H1 (cell line): ENCODE measurements around the gene STRIP2. TPM values are rescaled to one million over a fixed set of nuclear protein-coding genes. Genes with fewer than 3 reads are reported as not detected.

Source experiments
- CTCF ChIA-PET: fragments of 300-600 bp; sonication (Branson Sonifier 250); formaldehyde crosslinking; loops from one replicate; lab custom pipeline; 2021; ENCODE audit not compliant: partially characterized antibody; lab: Charles Lee
- POLR2A ChIA-PET: fragments of 300-600 bp; sonication (Branson Sonifier 250); formaldehyde crosslinking; loops from one replicate; lab custom pipeline; 2021; ENCODE audit warnings: inconsistent platforms; ENCODE audit not compliant: partially characterized antibody; lab: Charles Lee
- DNase-seq, 2 experiments: peaks; one replicate each; pipeline versions ENCODE4 v3.0.0 to v3.0.0-alpha.2; 2010 to 2022; ENCODE audit warnings: low spot score in 2 of 2, low read depth in 1 of 2, mixed read lengths in 1 of 2
- FAIRE-seq: peaks from 2 replicates; lab custom pipeline; 2011; peaks lifted over from hg19 to GRCh38; lab: Jason Lieb, UNC
- H2AFZ ChIP-seq: 2 replicates; pipeline ENCODE4 v1.8.1; 2012; ENCODE audit warnings: low read length, inconsistent platforms
- H2AK5ac ChIP-seq: 2 replicates; pipeline ENCODE4 v1.6.1; 2013; ENCODE audit warnings: low read depth, low read length
- H2BK120ac ChIP-seq: replicated peaks from 2 replicates; pipeline ENCODE3; 2013; ENCODE audit warnings: low read depth, low read length, inconsistent platforms
- H2BK12ac ChIP-seq: 2 replicates; pipeline ENCODE4 v1.6.1; 2013; ENCODE audit warnings: low read depth, low read length
- H2BK15ac ChIP-seq: 2 replicates; pipeline ENCODE4 v1.6.1; 2013; ENCODE audit warnings: low read length
- H2BK20ac ChIP-seq: 2 replicates; pipeline ENCODE4 v1.6.1; 2013; ENCODE audit warnings: low read length
- H2BK5ac ChIP-seq: 2 replicates; pipeline ENCODE4 v1.6.1; 2013; ENCODE audit warnings: low read depth, low read length
- H3K14ac ChIP-seq: 2 replicates; pipeline ENCODE4 v1.6.1; 2013; ENCODE audit warnings: inconsistent platforms; ENCODE audit not compliant: insufficient read length
- H3K18ac ChIP-seq: 2 replicates; pipeline ENCODE4 v1.6.1; 2013; ENCODE audit warnings: low read length; ENCODE audit errors: extremely low read depth
- H3K23ac ChIP-seq: 2 replicates; pipeline ENCODE4 v1.6.1; 2013; ENCODE audit warnings: inconsistent platforms; ENCODE audit not compliant: insufficient read length
- H3K23me2 ChIP-seq: 2 replicates; pipeline ENCODE4 v1.6.1; 2013; ENCODE audit warnings: low read depth, low read length
- H3K27ac ChIP-seq: 2 replicates; pipeline ENCODE4 v1.6.1; 2011; ENCODE audit warnings: low read depth, low read length, inconsistent platforms
- H3K27me3 ChIP-seq, 4 experiments: replicated peaks in 1 of 4; 1 replicate in 1 of 4; 2 replicates in 3 of 4; pipeline versions ENCODE4 v1.6.1 to v1.8.1; 2011 to 2013; ENCODE audit warnings: low read length in 3 of 4, mild to moderate bottlenecking in 3 of 4, inconsistent platforms in 2 of 4, mixed read lengths in 2 of 4, moderate library complexity in 1 of 4; ENCODE audit not compliant: control insufficient read depth in 3 of 4, insufficient read depth in 3 of 4; ENCODE audit errors: extremely low read depth in 1 of 4
- H3K36me3 ChIP-seq, 4 experiments: 2 replicates each; pipeline versions ENCODE4 v1.6.1 to v1.8.1; 2011 to 2013; ENCODE audit warnings: mild to moderate bottlenecking in 4 of 4, low read length in 3 of 4, moderate library complexity in 2 of 4, control low read depth in 1 of 4, inconsistent platforms in 1 of 4; ENCODE audit not compliant: insufficient read depth in 4 of 4, control insufficient read depth in 2 of 4
- H3K4ac ChIP-seq: replicated peaks from 2 replicates; pipeline ENCODE3; 2013; ENCODE audit warnings: low read length, low read depth, mixed read lengths, inconsistent platforms; ENCODE audit not compliant: insufficient read length
- H3K4me1 ChIP-seq, 4 experiments: replicated peaks in 1 of 4; 1 replicate in 1 of 4; 2 replicates in 3 of 4; pipeline versions ENCODE4 v1.6.1 to v1.8.1; 2011 to 2013; ENCODE audit warnings: low read length in 3 of 4, inconsistent platforms in 2 of 4, mixed read lengths in 1 of 4; ENCODE audit not compliant: insufficient read depth in 4 of 4, control insufficient read depth in 3 of 4
- H3K4me2 ChIP-seq, 2 experiments: 2 replicates each; pipeline versions ENCODE4 v1.6.1 to v1.8.1; 2011 to 2013; ENCODE audit warnings: low read depth in 2 of 2, low read length in 2 of 2, control low read depth in 1 of 2, inconsistent platforms in 1 of 2, mild to moderate bottlenecking in 1 of 2; ENCODE audit not compliant: insufficient read depth in 1 of 2
- H3K4me3 ChIP-seq, 4 experiments: fragments of 200-600, 300-600 bp in 1 of 4; sonication (generic), shearing (Covaris generic), sonication (Bioruptor Twin) in 1 of 4; 2 replicates each; pipeline versions ENCODE4 v1.5.1 to v1.8.1; 2011 to 2016; ENCODE audit warnings: low read length in 4 of 4, low read depth in 3 of 4, control low read depth in 2 of 4, inconsistent platforms in 2 of 4, mild to moderate bottlenecking in 2 of 4, mixed read lengths in 1 of 4, moderate library complexity in 1 of 4; ENCODE audit not compliant: insufficient read depth in 2 of 4; ENCODE audit errors: extremely low read depth in 1 of 4
- H3K56ac ChIP-seq: replicated peaks from 2 replicates; pipeline ENCODE3; 2013; ENCODE audit warnings: low read depth, mild to moderate bottlenecking, mixed read lengths, low read length, inconsistent platforms; ENCODE audit not compliant: insufficient read length
- H3K79me1 ChIP-seq: 2 replicates; pipeline ENCODE4 v1.6.1; 2013; ENCODE audit warnings: low read depth, low read length, control low read depth
- H3K79me2 ChIP-seq, 2 experiments: 2 replicates each; pipeline versions ENCODE4 v1.6.1 to v1.8.1; 2012 to 2013; ENCODE audit warnings: low read length in 2 of 2, mild to moderate bottlenecking in 2 of 2, inconsistent platforms in 1 of 2; ENCODE audit not compliant: insufficient read depth in 2 of 2, control insufficient read depth in 1 of 2
- H3K9ac ChIP-seq, 4 experiments: replicated peaks in 1 of 4; 1 replicate in 1 of 4; 2 replicates in 3 of 4; pipeline versions ENCODE4 v1.6.1 to v1.8.1; 2011 to 2013; ENCODE audit warnings: low read depth in 3 of 4, low read length in 3 of 4, control low read depth in 2 of 4, mild to moderate bottlenecking in 2 of 4, moderate library complexity in 2 of 4, inconsistent platforms in 1 of 4; ENCODE audit errors: extremely low read depth in 1 of 4
- H3K9me3 ChIP-seq, 2 experiments: 2 replicates each; pipeline versions ENCODE4 v1.6.1 to v1.8.1; 2012 to 2013; ENCODE audit warnings: mild to moderate bottlenecking in 2 of 2, moderate library complexity in 2 of 2, control low read depth in 1 of 2, inconsistent platforms in 1 of 2, low read depth in 1 of 2, low read length in 1 of 2, mixed read lengths in 1 of 2; ENCODE audit not compliant: insufficient read depth in 2 of 2
- H4K20me1 ChIP-seq, 2 experiments: replicated peaks in 1 of 2; 2 replicates each; pipeline versions ENCODE3 to v1.8.1; 2011 to 2013; ENCODE audit warnings: inconsistent platforms in 2 of 2, low read length in 2 of 2, mild to moderate bottlenecking in 1 of 2; ENCODE audit not compliant: insufficient read depth in 2 of 2, control insufficient read depth in 1 of 2
- H4K5ac ChIP-seq: 2 replicates; pipeline ENCODE4 v1.6.1; 2013; ENCODE audit warnings: low read length, low read depth, mixed read lengths, inconsistent platforms; ENCODE audit not compliant: insufficient read length
- H4K8ac ChIP-seq: 2 replicates; pipeline ENCODE4 v1.8.0; 2013; ENCODE audit warnings: mild to moderate bottlenecking, moderate library complexity, low read length, inconsistent platforms; ENCODE audit not compliant: insufficient read depth; ENCODE audit errors: extremely low read depth
- H4K91ac ChIP-seq: replicated peaks from 2 replicates; pipeline ENCODE3; 2013; ENCODE audit warnings: low read length, mixed read lengths, inconsistent platforms; ENCODE audit not compliant: insufficient read length
- FOSL1 ChIP-seq: IDR thresholded peaks from 2 replicates; pipeline ENCODE4 v1.6.1; 2011; ENCODE audit warnings: mild to moderate bottlenecking, low read depth, low read length, moderate library complexity; ENCODE audit not compliant: insufficient read depth
- GABPA ChIP-seq: IDR thresholded peaks from 2 replicates; pipeline ENCODE4 v1.6.1; 2011; ENCODE audit warnings: mild to moderate bottlenecking, low read length, moderate library complexity, borderline replicate concordance; ENCODE audit not compliant: insufficient read depth
- YY1 ChIP-seq: IDR thresholded peaks from 2 replicates; pipeline ENCODE4 v1.6.1; 2011; ENCODE audit warnings: low read depth, mild to moderate bottlenecking, low read length
- WGBS, 2 experiments: shearing (Covaris generic) in 1 of 2; methylation state at CpG; one replicate each; pipeline versions ENCODE4 v1.1.6 to v1.1.7; 2013 to 2015; ENCODE audit warnings: low lambda C conversion rate in 2 of 2, mixed read lengths in 2 of 2, inconsistent platforms in 1 of 2, low coverage in 1 of 2, missing lambda C conversion rate in 1 of 2; ENCODE audit not compliant: insufficient replicate concordance in 2 of 2, insufficient coverage in 1 of 2, insufficient read length in 1 of 2; ENCODE audit errors: extremely low coverage in 1 of 2, missing lambda C conversion rate in 1 of 2; 5-methylcytosine and 5-hydroxymethylcytosine counted together
- polyA plus RNA-seq, 7 experiments: library from polyadenylated mRNA; depleted of rRNA in 3 of 7; stranded (reverse) in 5 of 7; unstranded in 2 of 7; fragments of >200 nt in 5 of 7; fragments of 200-250 nt in 2 of 7; gene quantifications; 1 replicate in 5 of 7; 2 replicates in 1 of 7; 4 replicates in 1 of 7; pipeline versions ENCODE4 v1.2.1 to v1.2.3, GENCODE V29; 2011 to 2013; ENCODE audit warnings: missing spikeins in 2 of 7, mixed read lengths in 2 of 7
- total RNA-seq: library from RNA; stranded (reverse); fragmentation: NEBNext Ultra II Directional; extraction: Animal tissue kit (Norgen Biotek cat#: 25700); gene quantifications from 2 replicates; pipeline ENCODE4 v1.2.1, GENCODE V29; 2021
- TF ChIP-seq, protein P1 (sequence below): IDR thresholded peaks from 2 replicates; pipeline ENCODE4 v1.6.1; 2012; ENCODE audit warnings: inconsistent platforms

Gene STRIP2
- total and polyA plus RNA-seq, 2 of the 8 experiments (the other 6 are each of a cell fraction or from before 2014, with no cell fraction given), result 5.3 to 8.2 TPM

DNA sequence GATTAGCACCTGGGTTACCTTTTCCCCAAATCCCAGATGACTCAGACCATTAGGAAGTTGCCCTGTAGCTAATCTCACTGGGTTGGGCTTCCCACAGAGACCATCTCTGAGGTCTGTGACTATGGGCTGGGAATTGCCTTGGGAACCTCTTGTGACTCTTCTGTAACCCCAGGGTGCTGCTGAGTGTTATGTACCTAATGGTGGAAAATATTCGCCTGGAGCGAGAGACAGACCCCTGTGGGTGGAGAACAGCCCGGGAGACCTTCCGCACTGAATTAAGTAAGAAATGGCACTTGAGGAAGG is 20.0 kb downstream of the STRIP2 start:
- Histone ChIP-seq H2BK20ac (no peak overlapping the region), H3K27me3 (no peaks in the 10 kb centered on the region), H3K79me2 (no peaks in the 10 kb centered on the region; a peak in 1 of 4 replicates), H3K4me1 (no peaks in the 10 kb centered on the region), H4K5ac (no peak overlapping the region), H2BK12ac (no peak overlapping the region), H3K9me3 (no peaks in the 10 kb centered on the region), H3K4me2 (no peak overlapping the region), H4K20me1 (no peaks in the 10 kb centered on the region), H3K18ac (no peak overlapping the region), H3K36me3 (peaks cover 6 to 54% (median 18%) of the 10 kb centered on the region in 4 experiments; a peak in 7 of 8 replicates), H2AFZ (no peak overlapping the region), H4K8ac (no peak overlapping the region), H3K4ac (no peak overlapping the region), H3K27ac (no peak overlapping the region), H3K79me1 (no peaks in the 10 kb centered on the region), H3K56ac (no peak overlapping the region), H4K91ac (no peak overlapping the region), H3K4me3 (no peak overlapping the region), H3K23ac (no peak overlapping the region), H2AK5ac (no peak overlapping the region), H2BK5ac (no peak overlapping the region), H3K14ac (no peak overlapping the region), H2BK15ac (no peak overlapping the region), H3K9ac (no peak overlapping the region), H3K23me2 (no peaks in the 10 kb centered on the region), H2BK120ac (no peak overlapping the region)
- ChIA-PET POLR2A (interaction anchor here (0.7 to 1.8 kb wide), 3 partner anchors 13 to 224 kb away, joined by 3 to 4 read pairs (median 4); no protein-coding TSS in a partner anchor), CTCF (interaction anchor here (1.2 kb wide), 1 partner anchor 10 kb away, joined by 4 read pairs; no protein-coding TSS in a partner anchor)
- DNase-seq (no peak), FAIRE-seq (no peak)
- WGBS, 2 experiments, result 88% methylated on average over 4 of the region's 4 CpGs; no CpG with 5 or more reads in 1 of the 2 experiments
- TF ChIP-seq GABPA (no peak), YY1 (no peak), FOSL1 (no peak)
- TF ChIP-seq, protein P1, sequence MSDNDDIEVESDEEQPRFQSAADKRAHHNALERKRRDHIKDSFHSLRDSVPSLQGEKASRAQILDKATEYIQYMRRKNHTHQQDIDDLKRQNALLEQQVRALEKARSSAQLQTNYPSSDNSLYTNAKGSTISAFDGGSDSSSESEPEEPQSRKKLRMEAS, result no peak
